HepG2 (cell line): Measurements from ENCODE around the gene THUMPD1. TPM values are rescaled to one million over a fixed set of nuclear protein-coding genes. Genes with fewer than 3 reads are reported as not detected.

ENCODE experiments used
- CREBL2 ChIP-seq: sonication (generic); formaldehyde crosslinking; IDR thresholded peaks from 2 replicates; pipeline ENCODE4 v1.8.1; 2023; ENCODE audit warnings: missing genetic modification reagents, mild to moderate bottlenecking, borderline replicate concordance
- EHMT2 ChIP-seq: fragments of 200-600 bp; sonication (generic); IDR thresholded peaks from 2 replicates; pipeline ENCODE4 v1.7.0; 2017; ENCODE audit warnings: antibody characterized with exemption, low read depth, low read length, borderline replicate concordance
- ELF3 ChIP-seq: IDR thresholded peaks from 2 replicates; pipeline ENCODE4 v1.6.1; 2016; ENCODE audit warnings: missing genetic modification reagents, missing compliant biosample characterization
- HDAC1 ChIP-seq: sonication (generic); formaldehyde crosslinking; IDR thresholded peaks from 2 replicates; pipeline ENCODE4 v1.5.1; 2020; ENCODE audit warnings: mild to moderate bottlenecking, missing genetic modification reagents
- HOXA5 ChIP-seq: sonication (generic); formaldehyde crosslinking; IDR thresholded peaks from 2 replicates; pipeline ENCODE4 v1.4.0; 2020; ENCODE audit warnings: missing genetic modification reagents
- HOXD1 ChIP-seq: sonication (generic); formaldehyde crosslinking; IDR thresholded peaks from 2 replicates; pipeline ENCODE4 v1.5.0; 2020; ENCODE audit warnings: missing genetic modification reagents
- KLF12 ChIP-seq: sonication (generic); formaldehyde crosslinking; IDR thresholded peaks from 2 replicates; pipeline ENCODE4 v1.4.0; 2020; ENCODE audit warnings: missing genetic modification reagents, borderline replicate concordance
- MTF2 ChIP-seq: sonication (generic); formaldehyde crosslinking; IDR thresholded peaks from 2 replicates; pipeline ENCODE4 v1.5.0; 2020; ENCODE audit warnings: missing genetic modification reagents, borderline replicate concordance
- TIGD3 ChIP-seq: sonication (generic); formaldehyde crosslinking; IDR thresholded peaks from 2 replicates; pipeline ENCODE4 v1.5.1; 2020; ENCODE audit warnings: mild to moderate bottlenecking, missing genetic modification reagents, borderline replicate concordance
- ZNF501 ChIP-seq: sonication (generic); formaldehyde crosslinking; IDR thresholded peaks from 2 replicates; pipeline ENCODE4 v1.5.1; 2020; ENCODE audit warnings: mild to moderate bottlenecking, moderate library complexity, missing genetic modification reagents
- ZNF781 ChIP-seq: sonication (generic); formaldehyde crosslinking; IDR thresholded peaks from 2 replicates; pipeline ENCODE4 v1.5.1; 2020; ENCODE audit warnings: borderline replicate concordance, mild to moderate bottlenecking, missing genetic modification reagents; ENCODE audit errors: not compliant biosample characterization
- polyA plus RNA-seq, 8 experiments: library from polyadenylated mRNA; depleted of rRNA in 3 of 8; stranded (reverse) in 7 of 8; unstranded in 1 of 8; fragments of >200 nt; fragmentation: Illumina TruSeq in 4 of 8; extraction: Trizol in 4 of 8; gene quantifications; 2 replicates each; pipeline versions ENCODE4 v1.2.1 to v1.2.3, GENCODE V29; 2011 to 2016; ENCODE audit warnings: low read depth in 4 of 8, missing spikeins in 1 of 8, mixed read lengths in 1 of 8; ENCODE audit not compliant: insufficient read depth in 1 of 8
- total RNA-seq, 5 experiments: library from RNA; depleted of rRNA; stranded (reverse); fragments of >200 nt; fragmentation: Illumina TruSeq; extraction: Trizol; gene quantifications; 2 replicates each; pipeline ENCODE4 v1.2.3, GENCODE V29; 2016; ENCODE audit warnings: low read depth in 1 of 5
- TF ChIP-seq, protein P1 (sequence below): sonication (generic); formaldehyde crosslinking; IDR thresholded peaks from 2 replicates; pipeline ENCODE4 v1.5.0; 2020; ENCODE audit warnings: mild to moderate bottlenecking, missing genetic modification reagents
- TF ChIP-seq, protein P2 (sequence below): sonication (generic); IDR thresholded peaks from 2 replicates; pipeline ENCODE4 v1.6.1; 2016; ENCODE audit warnings: low read depth, borderline replicate concordance
- TF ChIP-seq, protein P3 (sequence below): sonication (generic); formaldehyde crosslinking; IDR thresholded peaks from 2 replicates; pipeline ENCODE4 v1.9.0; 2021; ENCODE audit warnings: missing genetic modification reagents, borderline replicate concordance

THUMPD1 gene
- total and polyA plus RNA-seq, 2 of the 13 experiments (the other 11 are each of a cell fraction or from before 2014, with no cell fraction given), result 22.7 to 69.1 TPM

GRCh38 chr16:20741554-20742285 is at the start of gene THUMPD1 (continued):
- TF ChIP-seq CREBL2 (CRISPR knock-in tag), result no peak; the same call in 1 of the 2 replicates
- TF ChIP-seq, protein P1, sequence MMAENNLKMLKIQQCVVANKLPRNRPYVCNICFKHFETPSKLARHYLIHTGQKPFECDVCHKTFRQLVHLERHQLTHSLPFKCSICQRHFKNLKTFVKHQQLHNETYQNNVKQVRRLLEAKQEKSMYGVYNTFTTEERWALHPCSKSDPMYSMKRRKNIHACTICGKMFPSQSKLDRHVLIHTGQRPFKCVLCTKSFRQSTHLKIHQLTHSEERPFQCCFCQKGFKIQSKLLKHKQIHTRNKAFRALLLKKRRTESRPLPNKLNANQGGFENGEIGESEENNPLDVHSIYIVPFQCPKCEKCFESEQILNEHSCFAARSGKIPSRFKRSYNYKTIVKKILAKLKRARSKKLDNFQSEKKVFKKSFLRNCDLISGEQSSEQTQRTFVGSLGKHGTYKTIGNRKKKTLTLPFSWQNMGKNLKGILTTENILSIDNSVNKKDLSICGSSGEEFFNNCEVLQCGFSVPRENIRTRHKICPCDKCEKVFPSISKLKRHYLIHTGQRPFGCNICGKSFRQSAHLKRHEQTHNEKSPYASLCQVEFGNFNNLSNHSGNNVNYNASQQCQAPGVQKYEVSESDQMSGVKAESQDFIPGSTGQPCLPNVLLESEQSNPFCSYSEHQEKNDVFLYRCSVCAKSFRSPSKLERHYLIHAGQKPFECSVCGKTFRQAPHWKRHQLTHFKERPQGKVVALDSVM (CRISPR knock-in tag), result peak; percentile 100
- TF ChIP-seq, protein P2, sequence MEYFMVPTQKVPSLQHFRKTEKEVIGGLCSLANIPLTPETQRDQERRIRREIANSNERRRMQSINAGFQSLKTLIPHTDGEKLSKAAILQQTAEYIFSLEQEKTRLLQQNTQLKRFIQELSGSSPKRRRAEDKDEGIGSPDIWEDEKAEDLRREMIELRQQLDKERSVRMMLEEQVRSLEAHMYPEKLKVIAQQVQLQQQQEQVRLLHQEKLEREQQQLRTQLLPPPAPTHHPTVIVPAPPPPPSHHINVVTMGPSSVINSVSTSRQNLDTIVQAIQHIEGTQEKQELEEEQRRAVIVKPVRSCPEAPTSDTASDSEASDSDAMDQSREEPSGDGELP, result peak; percentile 36; the same call in 1 of the 2 replicates
- peak; percentile 65; the same call in 1 of the 2 replicates for TF ChIP-seq TIGD3 (CRISPR knock-in tag)
- TF ChIP-seq EHMT2, result peak; percentile 77; the same call in 1 of the 2 replicates
- TF ChIP-seq HDAC1, result peak; percentile 98
- TF ChIP-seq ZNF501 (CRISPR knock-in tag), result peak; percentile 82
- TF ChIP-seq ELF3 (CRISPR knock-in tag), result peak; percentile 83; the same call in 1 of the 2 replicates
- TF ChIP-seq KLF12 (CRISPR knock-in tag), result peak; percentile 86
- peak; percentile 79 for TF ChIP-seq ZNF781 (CRISPR knock-in tag)
- TF ChIP-seq, protein P3, sequence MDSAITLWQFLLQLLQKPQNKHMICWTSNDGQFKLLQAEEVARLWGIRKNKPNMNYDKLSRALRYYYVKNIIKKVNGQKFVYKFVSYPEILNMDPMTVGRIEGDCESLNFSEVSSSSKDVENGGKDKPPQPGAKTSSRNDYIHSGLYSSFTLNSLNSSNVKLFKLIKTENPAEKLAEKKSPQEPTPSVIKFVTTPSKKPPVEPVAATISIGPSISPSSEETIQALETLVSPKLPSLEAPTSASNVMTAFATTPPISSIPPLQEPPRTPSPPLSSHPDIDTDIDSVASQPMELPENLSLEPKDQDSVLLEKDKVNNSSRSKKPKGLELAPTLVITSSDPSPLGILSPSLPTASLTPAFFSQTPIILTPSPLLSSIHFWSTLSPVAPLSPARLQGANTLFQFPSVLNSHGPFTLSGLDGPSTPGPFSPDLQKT, result no peak
- peak; percentile 95 for TF ChIP-seq HOXD1 (CRISPR knock-in tag)
- peak; percentile 91 for TF ChIP-seq HOXA5 (CRISPR knock-in tag)
- TF ChIP-seq MTF2 (CRISPR knock-in tag), result peak; percentile 95; the same call in 1 of the 2 replicates
